SK-N-SH (cell line): ENCODE measurements around the gene TBX1. TPM values are rescaled to one million over a fixed set of nuclear protein-coding genes. Genes with fewer than 3 reads are reported as not detected.

Source experiments
- CTCF ChIA-PET: fragments of 300-600, 350-600 bp; formaldehyde crosslinking; extraction: SDS; loops from one replicate; lab custom pipeline; 2021; lab: Yijun Ruan, JAX
- POLR2A ChIA-PET: fragments of 350-600 bp; sonication (Branson Sonifier 250); formaldehyde crosslinking; extraction: SDS; loops from one replicate; lab custom pipeline; 2020; ENCODE audit warnings: antibody characterized with exemption, inconsistent platforms; lab: Yijun Ruan, JAX
- DNase-seq: peaks from one replicate; pipeline ENCODE4 v3.0.0; 2012
- H2AFZ ChIP-seq: fragments of 200-600 bp; sonication (generic); 2 replicates; pipeline ENCODE4 v1.8.1; 2016; ENCODE audit warnings: antibody characterized with exemption, mild to moderate bottlenecking, low read depth
- H3F3A ChIP-seq: fragments of 200-600 bp; sonication (generic); replicated peaks from 2 replicates; pipeline ENCODE3; 2016; ENCODE audit warnings: antibody characterized with exemption, mild to moderate bottlenecking; ENCODE audit not compliant: insufficient read depth
- H3K27ac ChIP-seq, 2 experiments: fragments of 200-500 bp in 1 of 2; fragments of 200-600 bp in 1 of 2; sonication (Bioruptor generic) in 1 of 2; sonication (generic), shearing (Covaris generic) in 1 of 2; 2 replicates each; pipeline versions ENCODE4 v1.5.1 to v1.6.1; 2014 to 2016; ENCODE audit warnings: low read depth in 2 of 2, inconsistent platforms in 1 of 2, low read length in 1 of 2, mild to moderate bottlenecking in 1 of 2, mixed read lengths in 1 of 2
- H3K27me3 ChIP-seq: fragments of 200-600 bp; sonication (generic), shearing (Covaris generic); 2 replicates; pipeline ENCODE4 v1.6.1; 2016; ENCODE audit warnings: mixed run types; ENCODE audit not compliant: insufficient read depth
- H3K36me3 ChIP-seq, 2 experiments: fragments of 200-500 bp in 1 of 2; fragments of 200-600 bp in 1 of 2; sonication (Bioruptor generic) in 1 of 2; sonication (generic) in 1 of 2; replicated peaks in 1 of 2; 2 replicates each; pipeline versions ENCODE3 to v1.5.1; 2014 to 2016; ENCODE audit warnings: low read length in 1 of 2, mild to moderate bottlenecking in 1 of 2; ENCODE audit not compliant: insufficient read depth in 2 of 2, control insufficient read depth in 1 of 2
- H3K4me1 ChIP-seq, 2 experiments: fragments of 200-500 bp in 1 of 2; fragments of 200-600 bp in 1 of 2; sonication (Bioruptor generic) in 1 of 2; sonication (generic), shearing (Covaris generic) in 1 of 2; 2 replicates each; pipeline versions ENCODE4 v1.5.1 to v1.6.1; 2014 to 2016; ENCODE audit warnings: low read depth in 1 of 2, low read length in 1 of 2, mixed run types in 1 of 2; ENCODE audit not compliant: insufficient read depth in 2 of 2, control insufficient read depth in 1 of 2
- H3K4me2 ChIP-seq: fragments of 200-600 bp; sonication (generic), shearing (Covaris generic); 2 replicates; pipeline ENCODE4 v1.6.1; 2017; ENCODE audit warnings: mixed run types
- H3K4me3 ChIP-seq, 2 experiments: fragments of 200-500 bp in 1 of 2; fragments of 200-600 bp in 1 of 2; sonication (Bioruptor generic) in 1 of 2; sonication (generic), shearing (Covaris generic) in 1 of 2; 2 replicates each; pipeline versions ENCODE4 v1.5.1 to v1.8.1; 2014 to 2016; ENCODE audit warnings: low read depth in 2 of 2, inconsistent platforms in 1 of 2, low read length in 1 of 2, mild to moderate bottlenecking in 1 of 2, mixed read lengths in 1 of 2, moderate library complexity in 1 of 2
- H3K79me2 ChIP-seq: fragments of 200-600 bp; sonication (generic); 2 replicates; pipeline ENCODE4 v1.8.1; 2017; ENCODE audit warnings: mild to moderate bottlenecking; ENCODE audit not compliant: insufficient read depth
- H3K9ac ChIP-seq: fragments of 200-600 bp; sonication (generic); 2 replicates; pipeline ENCODE4 v1.6.1; 2017; ENCODE audit warnings: mixed run types
- H3K9me2 ChIP-seq: fragments of 200-600 bp; sonication (generic); 2 replicates; pipeline ENCODE4 v1.6.1; 2017; ENCODE audit warnings: mixed run types
- H3K9me3 ChIP-seq: fragments of 200-600 bp; sonication (generic); 2 replicates; pipeline ENCODE4 v1.6.1; 2017; ENCODE audit warnings: mixed run types, mild to moderate bottlenecking, moderate library complexity
- H4K20me1 ChIP-seq: fragments of 200-600 bp; sonication (generic); 2 replicates; pipeline ENCODE4 v1.6.1; 2017; ENCODE audit warnings: mild to moderate bottlenecking, mixed run types; ENCODE audit not compliant: insufficient read depth
- CTCF ChIP-seq: fragments of 200-600 bp; sonication (generic); IDR thresholded peaks from 2 replicates; pipeline ENCODE4 v1.6.1; 2017; ENCODE audit warnings: antibody characterized with exemption, mild to moderate bottlenecking, moderate library complexity
- ELF1 ChIP-seq: IDR thresholded peaks from 2 replicates; pipeline ENCODE4 v1.4.0; 2012
- EP300 ChIP-seq, 2 experiments: IDR thresholded peaks; 2 replicates each; pipeline versions ENCODE4 v1.4.0 to v1.6.1; 2012; ENCODE audit warnings: borderline replicate concordance in 1 of 2, low read depth in 1 of 2, low read length in 1 of 2
- EZH2phosphoT487 ChIP-seq: fragments of 200-600 bp; sonication (generic); IDR thresholded peaks from 2 replicates; pipeline ENCODE4 v1.6.1; 2017; ENCODE audit warnings: low read depth, mixed run types, mild to moderate bottlenecking, antibody characterized with exemption, moderate library complexity, borderline replicate concordance
- FOSL2 ChIP-seq: IDR thresholded peaks from 2 replicates; pipeline ENCODE4 v1.4.0; 2012; ENCODE audit warnings: low read depth, mild to moderate bottlenecking, moderate library complexity, borderline replicate concordance
- FOXJ3 ChIP-seq: sonication (generic); formaldehyde crosslinking; IDR thresholded peaks from 2 replicates; pipeline ENCODE4 v1.5.1; 2020; ENCODE audit warnings: mild to moderate bottlenecking, missing genetic modification reagents
- FOXM1 ChIP-seq: IDR thresholded peaks from 2 replicates; pipeline ENCODE4 v1.4.0; 2012; ENCODE audit warnings: low read depth, mild to moderate bottlenecking
- GATA2 ChIP-seq: sonication (generic); formaldehyde crosslinking; IDR thresholded peaks from 2 replicates; pipeline ENCODE4 v1.5.0; 2020; ENCODE audit warnings: mild to moderate bottlenecking, missing genetic modification reagents
- MEF2A ChIP-seq: IDR thresholded peaks from 2 replicates; pipeline ENCODE4 v1.4.0; 2012; ENCODE audit warnings: low read depth, borderline replicate concordance
- NFIC ChIP-seq: IDR thresholded peaks from 2 replicates; pipeline ENCODE4 v1.4.0; 2012; ENCODE audit warnings: borderline replicate concordance
- NRF1 ChIP-seq: IDR thresholded peaks from 2 replicates; pipeline ENCODE4 v1.6.1; 2012; ENCODE audit warnings: low read depth, mild to moderate bottlenecking, low read length
- PBX3 ChIP-seq: IDR thresholded peaks from 2 replicates; pipeline ENCODE4; 2012
- RCOR1 ChIP-seq: fragments of 150-350 bp; IDR thresholded peaks from 2 replicates; pipeline ENCODE4 v1.6.1; 2017; ENCODE audit warnings: antibody characterized with exemption, low read length
- REST ChIP-seq: IDR thresholded peaks from 2 replicates; pipeline ENCODE4 v1.6.1; 2012; ENCODE audit warnings: mild to moderate bottlenecking, low read depth, low read length, moderate library complexity
- SIN3A ChIP-seq: IDR thresholded peaks from 2 replicates; pipeline ENCODE4 v1.6.1; 2012; ENCODE audit warnings: low read depth, mild to moderate bottlenecking, low read length, moderate library complexity, borderline replicate concordance
- SMC3 ChIP-seq: IDR thresholded peaks from 2 replicates; pipeline ENCODE4 v1.6.1; 2012; ENCODE audit warnings: low read depth, low read length, improper control_type of control experiment
- TEAD4 ChIP-seq: IDR thresholded peaks from 2 replicates; pipeline ENCODE4 v1.4.0; 2012; ENCODE audit warnings: mild to moderate bottlenecking, borderline replicate concordance; ENCODE audit not compliant: insufficient read depth
- USF1 ChIP-seq: IDR thresholded peaks from 2 replicates; pipeline ENCODE4 v1.4.0; 2012; ENCODE audit warnings: low read depth, borderline replicate concordance
- WGBS: methylation state at CpG from one replicate; pipeline ENCODE4 v1.1.6; 2017; ENCODE audit warnings: low lambda C conversion rate; 5-methylcytosine and 5-hydroxymethylcytosine counted together
- polyA plus RNA-seq, 3 experiments: library from polyadenylated mRNA; depleted of rRNA; stranded (reverse); fragments of >200 nt; gene quantifications; 2 replicates each; pipeline ENCODE4 v1.2.3, GENCODE V29; 2012

The TBX1 gene
- polyA plus RNA-seq, 1 of the 3 experiments (the other 2 are of a cell fraction), result not detected

- Histone ChIP-seq H3K27ac (no peak overlapping the region), H3K36me3 (no peaks in the 10 kb centered on the region), H3K9ac (no peak overlapping the region), H2AFZ (no peak overlapping the region), H3F3A (no peaks in the 10 kb centered on the region), H3K9me2 (no peaks in the 10 kb centered on the region), H3K79me2 (no peaks in the 10 kb centered on the region), H4K20me1 (no peaks in the 10 kb centered on the region), H3K27me3 (no peaks in the 10 kb centered on the region), H3K4me1 (peaks cover 0 to 26% of the 10 kb centered on the region in 2 experiments; a peak in 1 of 4 replicates)
- no peak for TF ChIP-seq FOXJ3
- TF ChIP-seq TEAD4, result no peak
- TF ChIP-seq MEF2A, result no peak
- TF ChIP-seq EP300 (IDR thresholded peaks at IDR 0.05; ENCODE audit: borderline replicate concordance in 1 of 2, low read depth in 1 of 2, low read length in 1 of 2), result no peak
- TF ChIP-seq RCOR1, result no peak
- TF ChIP-seq GATA2 (CRISPR knock-in tag), result no peak
- TF ChIP-seq CTCF, result no peak
- TF ChIP-seq SMC3, result no peak
- no peak for TF ChIP-seq FOSL2
- TF ChIP-seq ELF1, result no peak
- no peak for TF ChIP-seq EZH2phosphoT487
- TF ChIP-seq FOXM1, result no peak
- no peak for TF ChIP-seq PBX3
- TF ChIP-seq USF1, result no peak
- TF ChIP-seq NRF1, result no peak
- TF ChIP-seq NFIC, result no peak
- no peak for TF ChIP-seq REST
- no peak for TF ChIP-seq SIN3A
- TF ChIP-seq, all 33 proteins: peak for 0
- Histone ChIP-seq H3K4me2 (no peak overlapping the region), H3K4me3 (no peak overlapping the region), H3K9me3 (no peaks in the 10 kb centered on the region)
- 69% methylated on average over 4 of the region's 6 CpGs for WGBS
- ChIA-PET POLR2A (no interaction called here), CTCF (interaction anchor here (4.0 to 5.9 kb wide), 2 partner anchors 163 to 187 kb away, joined by 43 to 297 read pairs; no protein-coding TSS in a partner anchor)
- no peak for DNase-seq
These were observed 32.3 kb upstream of the TBX1 start for GRCh38 chr22:19728271-19728670.
